Hepatocyte (in vitro differentiated cells): ENCODE data around the gene MSI2. TPM values are rescaled to one million over a fixed set of nuclear protein-coding genes. Genes with fewer than 3 reads are reported as not detected.
A peak's percentile ranks its signal among the peaks of the same experiment; 100 is the strongest.

Source experiments
- DNase-seq: peaks from one replicate; pipeline ENCODE4 v3.0.0-alpha.2; 2016; ENCODE audit warnings: low spot score
- H2AFZ ChIP-seq: fragments of 200-600 bp; sonication (generic); 2 replicates; pipeline ENCODE4 v1.6.0; 2016; ENCODE audit warnings: antibody characterized with exemption, mild to moderate bottlenecking
- H3K27ac ChIP-seq: fragments of 200-600 bp; sonication (generic); 2 replicates; pipeline ENCODE4 v1.5.1; 2016; ENCODE audit warnings: mild to moderate bottlenecking
- H3K27me3 ChIP-seq: fragments of 200-600 bp; sonication (generic); 2 replicates; pipeline ENCODE4 v1.6.1; 2016
- H3K36me3 ChIP-seq: fragments of 200-600 bp; sonication (generic); replicated peaks from 2 replicates; pipeline ENCODE4 v1.5.1; 2016; ENCODE audit warnings: low read depth; ENCODE audit not compliant: insufficient read depth
- H3K4me1 ChIP-seq: fragments of 200-600 bp; sonication (generic); 2 replicates; pipeline ENCODE4 v1.5.1; 2016; ENCODE audit warnings: mild to moderate bottlenecking, moderate library complexity; ENCODE audit not compliant: insufficient read depth
- H3K4me2 ChIP-seq: fragments of 200-600 bp; sonication (generic); 2 replicates; pipeline ENCODE4 v1.6.0; 2016
- H3K4me3 ChIP-seq: fragments of 200-600 bp; sonication (generic); 2 replicates; pipeline ENCODE4 v1.5.1; 2016; ENCODE audit warnings: mild to moderate bottlenecking
- H3K79me2 ChIP-seq: fragments of 200-600 bp; sonication (generic); 2 replicates; pipeline ENCODE4 v1.6.0; 2017; ENCODE audit warnings: mild to moderate bottlenecking
- H3K9me2 ChIP-seq: fragments of 200-600 bp; sonication (generic); replicated peaks from 2 replicates; pipeline ENCODE4 v1.6.0; 2017; ENCODE audit warnings: mild to moderate bottlenecking; ENCODE audit not compliant: insufficient read depth
- H3K9me3 ChIP-seq: fragments of 200-600 bp; sonication (generic); 2 replicates; pipeline ENCODE4 v1.5.1; 2016; ENCODE audit warnings: low read depth, mild to moderate bottlenecking
- H4K20me1 ChIP-seq: fragments of 200-600 bp; sonication (generic); 2 replicates; pipeline ENCODE4 v1.6.0; 2016; ENCODE audit warnings: mild to moderate bottlenecking; ENCODE audit not compliant: insufficient read depth, poor library complexity, severe bottlenecking
- EZH2 ChIP-seq: fragments of 200-600 bp; sonication (generic); IDR thresholded peaks from 2 replicates; pipeline ENCODE4 v1.6.1; 2016; ENCODE audit warnings: antibody characterized with exemption, mild to moderate bottlenecking, borderline replicate concordance
- EZH2phosphoT487 ChIP-seq: fragments of 200-600 bp; sonication (generic); IDR thresholded peaks from one replicate; pipeline ENCODE4 v1.6.1; 2018; ENCODE audit warnings: antibody characterized with exemption, mild to moderate bottlenecking, low read depth, moderate library complexity; ENCODE audit not compliant: unreplicated experiment, severe bottlenecking
- WGBS: methylation state at CpG from one replicate; pipeline ENCODE4 v1.1.6; 2016; ENCODE audit warnings: low lambda C conversion rate; ENCODE audit errors: missing lambda C conversion rate; 5-methylcytosine and 5-hydroxymethylcytosine counted together
- polyA plus RNA-seq: library from polyadenylated mRNA; unstranded; fragments of >200 nt; fragmentation: Nextera tagmentation; extraction: Ambion mirVana; gene quantifications from 2 replicates; pipeline ENCODE4 v1.2.1, GENCODE V29; 2016
- total RNA-seq: library from RNA; depleted of rRNA; stranded (reverse); fragments of >200 nt; gene quantifications from 2 replicates; pipeline ENCODE4 v1.2.3, GENCODE V29; 2014
- TF ChIP-seq, protein P1 (sequence below): fragments of 200-600 bp; sonication (generic); IDR thresholded peaks from 2 replicates; pipeline ENCODE4 v1.5.1; 2016; ENCODE audit warnings: antibody characterized with exemption, mild to moderate bottlenecking; ENCODE audit not compliant: poor library complexity

MSI2 gene
- total and polyA plus RNA-seq, 2 experiments from 2014 or later: 16.1 to 60.6 TPM

DNA sequence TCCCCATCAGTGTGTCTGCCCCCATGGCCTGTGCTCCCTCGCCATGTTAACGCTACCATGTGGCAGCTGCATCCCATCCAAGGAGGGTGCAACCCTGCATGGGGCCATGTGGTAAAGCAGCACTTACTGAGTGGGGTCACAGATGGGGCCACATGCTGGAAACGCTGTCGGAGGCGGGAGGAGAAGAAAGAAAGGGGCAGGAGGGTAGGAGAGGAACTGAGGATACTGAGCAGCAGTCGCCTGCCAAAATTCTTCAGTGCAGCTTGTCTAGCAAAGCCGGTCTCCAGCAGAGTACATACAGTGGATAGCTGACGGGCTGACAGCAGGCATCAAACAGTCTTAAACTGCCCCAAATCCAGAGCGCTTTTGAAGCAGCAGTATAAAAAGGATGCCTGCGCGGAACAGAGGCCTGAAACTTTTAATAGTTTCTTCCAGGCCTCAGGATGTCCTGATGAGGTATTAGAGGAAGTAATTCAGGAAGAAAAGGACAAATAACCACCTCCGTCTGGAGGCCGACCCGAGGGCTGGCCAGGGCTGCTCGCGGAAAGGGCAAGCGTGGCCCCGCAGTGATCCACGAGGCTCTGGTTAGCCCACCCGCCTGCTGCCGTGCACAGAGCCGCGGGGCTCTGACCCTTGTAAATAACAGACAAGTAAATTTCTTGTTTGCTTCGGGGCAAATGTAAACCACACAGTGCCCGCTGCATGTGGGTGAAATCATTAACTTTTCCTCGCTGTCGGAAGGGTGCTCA lies 339.8 kb downstream of the MSI2 start:
- Histone ChIP-seq H3K79me2 (no peaks in the 10 kb centered on the region), H3K4me3 (no peak overlapping the region), H3K27ac (no peak overlapping the region), H2AFZ (no peak overlapping the region), H4K20me1 (no peaks in the 10 kb centered on the region), H3K4me1 (peaks cover 6% of the 10 kb centered on the region), H3K9me3 (no peaks in the 10 kb centered on the region), H3K36me3 (no peaks in the 10 kb centered on the region), H3K9me2 (no peaks in the 10 kb centered on the region), H3K4me2 (no peak overlapping the region), H3K27me3 (no peaks in the 10 kb centered on the region)
- WGBS: 69% methylated on average over 27 of the region's 27 CpGs
- DNase-seq: no peak
- TF ChIP-seq EZH2phosphoT487: no peak
- TF ChIP-seq, protein P1, sequence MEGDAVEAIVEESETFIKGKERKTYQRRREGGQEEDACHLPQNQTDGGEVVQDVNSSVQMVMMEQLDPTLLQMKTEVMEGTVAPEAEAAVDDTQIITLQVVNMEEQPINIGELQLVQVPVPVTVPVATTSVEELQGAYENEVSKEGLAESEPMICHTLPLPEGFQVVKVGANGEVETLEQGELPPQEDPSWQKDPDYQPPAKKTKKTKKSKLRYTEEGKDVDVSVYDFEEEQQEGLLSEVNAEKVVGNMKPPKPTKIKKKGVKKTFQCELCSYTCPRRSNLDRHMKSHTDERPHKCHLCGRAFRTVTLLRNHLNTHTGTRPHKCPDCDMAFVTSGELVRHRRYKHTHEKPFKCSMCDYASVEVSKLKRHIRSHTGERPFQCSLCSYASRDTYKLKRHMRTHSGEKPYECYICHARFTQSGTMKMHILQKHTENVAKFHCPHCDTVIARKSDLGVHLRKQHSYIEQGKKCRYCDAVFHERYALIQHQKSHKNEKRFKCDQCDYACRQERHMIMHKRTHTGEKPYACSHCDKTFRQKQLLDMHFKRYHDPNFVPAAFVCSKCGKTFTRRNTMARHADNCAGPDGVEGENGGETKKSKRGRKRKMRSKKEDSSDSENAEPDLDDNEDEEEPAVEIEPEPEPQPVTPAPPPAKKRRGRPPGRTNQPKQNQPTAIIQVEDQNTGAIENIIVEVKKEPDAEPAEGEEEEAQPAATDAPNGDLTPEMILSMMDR: no peak
- TF ChIP-seq EZH2: no peak

DNA sequence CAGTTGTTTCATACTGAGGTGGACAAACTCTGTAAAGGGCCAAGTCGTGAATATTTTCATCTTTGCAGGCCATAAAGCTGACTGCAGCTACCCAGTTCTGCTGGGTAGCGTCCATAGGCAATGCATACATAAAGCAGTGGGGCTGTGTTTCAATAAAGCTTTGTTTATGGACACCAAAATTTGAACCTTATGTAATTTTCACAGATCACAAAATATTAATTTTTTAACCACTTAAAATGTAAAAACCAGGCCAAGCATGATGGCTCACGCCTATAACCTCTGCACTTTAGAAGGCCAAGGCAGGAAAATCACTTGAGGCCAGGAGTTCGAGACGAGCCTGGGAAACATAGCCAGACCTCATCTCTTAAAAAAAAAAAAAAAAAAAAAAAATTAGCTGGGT lies 340.8 kb downstream of the MSI2 start:
- no peak overlapping the region for H3K4me2 ChIP-seq
- H3K9me3 ChIP-seq: no peaks in the 10 kb centered on the region
- no peak overlapping the region for H3K27ac ChIP-seq
- no peak overlapping the region for H3K4me3 ChIP-seq
- H4K20me1 ChIP-seq: no peaks in the 10 kb centered on the region
- no peaks in the 10 kb centered on the region for H3K36me3 ChIP-seq
- WGBS: 86% methylated on average over 5 of the region's 5 CpGs
- no peaks in the 10 kb centered on the region for H3K27me3 ChIP-seq
- TF ChIP-seq EZH2: no peak
- TF ChIP-seq, protein P1: no peak
- TF ChIP-seq EZH2phosphoT487: no peak
- no peak overlapping the region for H2AFZ ChIP-seq
- no peak for DNase-seq
- no peaks in the 10 kb centered on the region for H3K9me2 ChIP-seq
- no peaks in the 10 kb centered on the region for H3K79me2 ChIP-seq
- H3K4me1 ChIP-seq: peaks cover 6% of the 10 kb centered on the region

DNA sequence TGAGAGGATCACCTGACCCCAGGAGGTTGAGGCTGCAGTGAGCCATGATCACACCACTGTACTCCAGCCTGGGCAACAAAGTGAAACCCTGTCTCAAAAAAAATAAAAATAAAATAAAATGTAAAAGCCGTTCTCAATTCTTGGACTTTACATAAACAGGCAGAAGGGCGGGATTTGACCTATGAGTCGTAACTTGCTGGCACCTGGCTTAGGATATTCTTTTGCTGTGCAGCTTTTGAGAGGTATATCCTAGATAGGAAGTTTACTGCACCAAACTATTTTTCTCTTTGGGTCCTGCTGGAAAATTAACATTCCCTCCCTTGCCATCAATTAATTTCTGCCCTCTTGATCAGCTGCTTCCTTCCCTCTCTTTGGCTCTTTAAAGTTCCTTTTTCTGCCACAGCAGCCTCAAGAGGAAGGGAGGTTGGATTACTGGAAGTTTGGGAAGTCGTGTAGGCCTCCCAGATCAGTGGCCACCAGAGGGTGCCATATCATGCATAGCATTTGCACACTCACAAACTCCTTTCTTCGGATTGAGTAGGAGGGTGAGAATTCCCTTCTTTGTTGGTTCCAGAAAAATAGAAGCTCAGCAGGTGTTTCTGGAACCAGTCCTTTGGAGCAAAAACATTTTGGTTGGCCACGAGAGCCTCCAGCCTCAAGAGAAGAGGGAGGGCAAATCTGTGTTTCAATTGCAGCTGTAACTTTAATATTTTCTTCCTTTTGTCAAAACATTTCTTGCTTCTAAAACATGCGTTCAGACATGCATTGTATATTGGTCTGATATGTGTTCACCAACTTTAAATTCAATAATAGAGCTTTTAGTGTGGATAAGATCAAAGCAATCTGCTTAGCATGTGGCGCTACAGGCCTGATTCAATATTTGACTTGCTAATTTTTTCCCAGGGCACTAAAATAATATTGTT lies 341.5 kb downstream of the MSI2 start:
- Histone ChIP-seq H3K4me3 (no peak overlapping the region), H3K4me1 (peaks cover 6% of the 10 kb centered on the region)

More for the DNA sequence above, 341.5 kb downstream of the MSI2 start:
- H3K9me2 ChIP-seq: no peaks in the 10 kb centered on the region
- 63% methylated on average over 8 of the region's 8 CpGs for WGBS
- H3K36me3 ChIP-seq: no peaks in the 10 kb centered on the region
- DNase-seq: peak; percentile 77
- no peaks in the 10 kb centered on the region for H3K9me3 ChIP-seq
- H4K20me1 ChIP-seq: no peaks in the 10 kb centered on the region
- TF ChIP-seq, protein P1: peak; percentile 79
- TF ChIP-seq EZH2 (no peak), EZH2phosphoT487 (no peak)
- H3K79me2 ChIP-seq: no peaks in the 10 kb centered on the region
- no peak overlapping the region for H2AFZ ChIP-seq
- H3K27ac ChIP-seq: no peak overlapping the region
- H3K27me3 ChIP-seq: no peaks in the 10 kb centered on the region
- no peak overlapping the region for H3K4me2 ChIP-seq
